Naive thymus-derived CD4-positive, alpha-beta T cell (primary cell): ENCODE data around the gene MED13L. TPM values are rescaled to one million over a fixed set of nuclear protein-coding genes. Genes with fewer than 3 reads are reported as not detected.

Experiments used
- ATAC-seq: fragments of 150-1000 bp; cut with Tn5 transposase; 2 replicates; pipeline ENCODE4 v1.10.0; 2021; ENCODE audit warnings: mild to moderate bottlenecking, moderate library complexity
- CTCF ChIA-PET: fragments of 350-600 bp; sonication (Branson Sonifier 250); formaldehyde crosslinking; loops from one replicate; lab custom pipeline; 2021; ENCODE audit warnings: antibody characterized with exemption; lab: Charles Lee
- POLR2A ChIA-PET: fragments of 350-600 bp; sonication (Branson Sonifier 250); formaldehyde crosslinking; loops from one replicate; lab custom pipeline; 2021; ENCODE audit warnings: antibody characterized with exemption, inconsistent platforms; lab: Charles Lee
- DNase-seq, 9 donors: peaks; one replicate each; pipeline versions ENCODE4 v3.0.0 to v3.0.0-alpha.2; 2020 to 2022; ENCODE audit warnings: mixed read lengths in 1 of 9
- H3K27ac ChIP-seq: one replicate; pipeline ENCODE4 v1.7.0; 2013; ENCODE audit warnings: mild to moderate bottlenecking, low read depth, low read length, moderate library complexity
- H3K27me3 ChIP-seq, 2 donors: one replicate each; pipeline ENCODE4 v1.7.0; 2013; ENCODE audit warnings: low read length in 2 of 2, mild to moderate bottlenecking in 2 of 2, moderate library complexity in 2 of 2; ENCODE audit not compliant: control insufficient read depth in 2 of 2, insufficient read depth in 2 of 2
- H3K36me3 ChIP-seq, 3 experiments: 1 replicate in 2 of 3; 2 replicates in 1 of 3; pipeline ENCODE4 v1.7.0; 2013; ENCODE audit warnings: low read length in 3 of 3, mild to moderate bottlenecking in 3 of 3, moderate library complexity in 1 of 3; ENCODE audit not compliant: insufficient read depth in 3 of 3, control insufficient read depth in 2 of 3
- H3K4me1 ChIP-seq, 2 donors: one replicate each; pipeline ENCODE4 v1.7.0; 2013; ENCODE audit warnings: low read length in 2 of 2, mild to moderate bottlenecking in 2 of 2, moderate library complexity in 1 of 2; ENCODE audit not compliant: control insufficient read depth in 2 of 2, insufficient read depth in 2 of 2
- H3K4me3 ChIP-seq: 2 replicates; pipeline ENCODE4 v1.7.0; 2013; ENCODE audit warnings: mild to moderate bottlenecking, low read length
- H3K9me3 ChIP-seq, 3 experiments: 1 replicate in 2 of 3; 2 replicates in 1 of 3; pipeline ENCODE4 v1.7.0; 2013; ENCODE audit warnings: low read length in 3 of 3; ENCODE audit not compliant: control insufficient read depth in 2 of 3
- H3K27ac Mint-ChIP-seq, 9 donors: one replicate each; pipeline ENCODE4 v1.8.0; 2020 to 2022; ENCODE audit warnings: mixed read lengths in 9 of 9, mild to moderate bottlenecking in 8 of 9, moderate library complexity in 5 of 9, inconsistent platforms in 2 of 9
- H3K27me3 Mint-ChIP-seq, 5 donors: one replicate each; pipeline ENCODE4 v1.8.0; 2021 to 2022; ENCODE audit warnings: mixed read lengths in 5 of 5, mild to moderate bottlenecking in 1 of 5
- H3K36me3 Mint-ChIP-seq, 5 donors: one replicate each; pipeline ENCODE4 v1.8.0; 2020 to 2022; ENCODE audit warnings: mixed read lengths in 5 of 5, mild to moderate bottlenecking in 3 of 5, inconsistent platforms in 1 of 5
- H3K4me1 Mint-ChIP-seq, 7 donors: one replicate each; pipeline ENCODE4 v1.8.0; 2020 to 2022; ENCODE audit warnings: mixed read lengths in 7 of 7, mild to moderate bottlenecking in 3 of 7, inconsistent platforms in 1 of 7
- H3K4me3 Mint-ChIP-seq, 10 donors: one replicate each; pipeline ENCODE4 v1.8.0; 2020 to 2022; ENCODE audit warnings: mild to moderate bottlenecking in 10 of 10, mixed read lengths in 10 of 10, moderate library complexity in 6 of 10, inconsistent platforms in 2 of 10
- H3K9me3 Mint-ChIP-seq, 11 donors: one replicate each; pipeline ENCODE4 v1.8.0; 2020 to 2022; ENCODE audit warnings: mixed read lengths in 11 of 11, mild to moderate bottlenecking in 4 of 11, inconsistent platforms in 1 of 11, moderate library complexity in 1 of 11
- intact Hi-C, 2 donors: fragments of 100-400 bp; cut with micrococcal nuclease; formaldehyde crosslinking; loops; one replicate each; pipeline ENCODE4 v1.15.1; 2023
- polyA plus RNA-seq, 2 donors: library from polyadenylated mRNA; unstranded; fragments of 300-500 nt; fragmentation: Illumina TruSeq; gene quantifications; one replicate each; pipeline ENCODE4 v1.2.3, GENCODE V29; 2021
- total RNA-seq, 6 experiments: library from RNA in 5 of 6; stranded (reverse) in 5 of 6; gene quantifications; 1 replicate in 5 of 6; 2 replicates in 1 of 6; pipeline ENCODE4 v1.2.3 and lab custom pipeline; 2021 to 2026

The MED13L gene
- total and polyA plus RNA-seq, 7 experiments from 2014 or later: 8.3 to 283 (median 155) TPM

DNA sequence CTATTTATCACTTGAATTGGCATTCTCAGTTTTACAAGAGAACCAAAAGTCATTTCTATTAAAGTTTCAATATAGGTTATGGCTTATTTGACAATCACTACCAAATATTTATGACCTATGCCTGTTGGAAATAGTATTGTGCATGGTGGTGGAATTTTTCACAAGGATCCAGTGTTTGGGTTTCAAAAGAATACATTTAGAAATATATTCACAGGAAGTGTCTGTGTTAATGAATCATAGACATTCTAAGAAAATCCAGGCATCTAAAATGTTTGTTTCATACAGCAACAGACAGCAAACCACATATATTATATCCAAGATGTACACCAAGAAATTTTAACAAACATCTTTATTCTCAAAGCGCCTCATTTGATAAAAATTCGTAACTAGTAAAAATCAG is 92.7 kb downstream of the MED13L start:
- Mint-ChIP-seq H3K9me3 (no peaks in the 10 kb centered on the region), H3K27me3 (no peaks in the 10 kb centered on the region), H3K27ac (no peak overlapping the region), H3K4me3 (peak overlapping the region in 2 of 10 donors; percentile 14 to 41), H3K4me1 (peaks cover 56 to 100% (median 86%) of the 10 kb centered on the region in 7 donors), H3K36me3 (peaks cover 0 to 6% (median 0%) of the 10 kb centered on the region in 5 donors)
- Histone ChIP-seq H3K9me3 (no peaks in the 10 kb centered on the region), H3K4me3 (no peak overlapping the region), H3K27me3 (no peaks in the 10 kb centered on the region), H3K27ac (no peak overlapping the region), H3K36me3 (no peaks in the 10 kb centered on the region), H3K4me1 (peaks cover 0 to 26% of the 10 kb centered on the region in 2 donors)
- ATAC-seq (no peak), DNase-seq (no peak)
- intact Hi-C loops: no loop called here
- POLR2A ChIA-PET: no interaction called here
- CTCF ChIA-PET: no interaction called here

- Mint-ChIP-seq H3K4me1 (peaks cover 52 to 99% (median 83%) of the 10 kb centered on the region in 7 donors), H3K9me3 (no peaks in the 10 kb centered on the region), H3K4me3 (peak overlapping the region in 2 of 10 donors; percentile 16 to 17), H3K27ac (peak overlapping the region in 2 of 9 donors; percentile 30 to 34), H3K27me3 (no peaks in the 10 kb centered on the region), H3K36me3 (peaks cover 0 to 3% (median 0%) of the 10 kb centered on the region in 5 donors)
- ATAC-seq (no peak), DNase-seq (no peak)
- no peaks in the 10 kb centered on the region for H3K27me3 ChIP-seq
- H3K4me3 ChIP-seq: no peak overlapping the region
- CTCF ChIA-PET: interaction anchor here (0.7 kb wide), 1 partner anchor 952 kb away, joined by 3 read pairs; no protein-coding TSS in a partner anchor
- H3K4me1 ChIP-seq: peaks cover 0 to 26% of the 10 kb centered on the region in 2 donors
- H3K27ac ChIP-seq: no peak overlapping the region
- H3K9me3 ChIP-seq: no peaks in the 10 kb centered on the region
- POLR2A ChIA-PET: no interaction called here
- intact Hi-C loops: no loop called here
- no peaks in the 10 kb centered on the region for H3K36me3 ChIP-seq
Measured at GRCh38 chr12:116183741-116184141, 93.8 kb downstream of the MED13L start.

DNA sequence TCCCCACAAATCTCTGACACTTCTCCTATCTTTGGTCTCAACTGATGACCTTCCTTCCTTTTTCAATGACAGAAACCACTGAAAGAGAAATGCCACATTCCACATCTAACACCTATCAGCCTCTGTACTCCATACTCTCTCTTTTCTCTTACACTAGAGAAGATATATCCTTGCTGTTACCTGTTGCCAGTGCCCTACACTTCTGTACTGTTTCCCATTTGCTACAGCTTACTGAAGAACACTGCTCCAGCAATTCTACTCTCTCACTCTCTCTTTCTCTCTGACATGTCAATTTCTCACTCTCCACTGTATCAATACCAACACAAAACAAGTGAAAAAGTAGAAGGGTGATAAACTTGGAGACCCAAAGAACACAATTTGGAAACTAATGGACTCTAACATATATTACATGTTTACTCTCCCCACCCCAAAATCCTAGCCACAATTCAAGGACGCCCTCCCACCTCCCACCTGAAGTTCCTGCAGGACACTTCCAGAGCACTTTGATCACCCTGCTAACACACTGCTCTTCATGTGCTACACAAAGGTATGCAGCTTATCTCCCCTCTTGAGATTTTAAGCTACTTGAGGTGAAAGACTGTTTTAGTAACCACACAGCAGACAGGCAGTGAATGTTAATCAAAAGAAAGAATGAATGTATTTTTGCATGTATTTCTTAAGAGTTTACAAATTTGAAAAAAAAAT is 95.0 kb downstream of the MED13L start:
- peaks cover 0 to 19% of the 10 kb centered on the region in 2 donors for H3K4me1 ChIP-seq
- H3K4me3 Mint-ChIP-seq: peak overlapping the region in 6 of 10 donors; percentile 1 to 19 (median 11)
- H3K4me1 Mint-ChIP-seq: peaks cover 43 to 99% (median 78%) of the 10 kb centered on the region in 7 donors
- no peaks in the 10 kb centered on the region for H3K9me3 Mint-ChIP-seq
- no peak overlapping the region for H3K4me3 ChIP-seq
- H3K36me3 Mint-ChIP-seq: peaks cover 0 to 3% (median 0%) of the 10 kb centered on the region in 5 donors
- no peaks in the 10 kb centered on the region for H3K27me3 Mint-ChIP-seq
- no peaks in the 10 kb centered on the region for H3K36me3 ChIP-seq
- no peak overlapping the region for H3K27ac ChIP-seq
- peak overlapping the region in 8 of 9 donors; percentile 3 to 66 (median 18) for H3K27ac Mint-ChIP-seq
- H3K9me3 ChIP-seq: no peaks in the 10 kb centered on the region
- H3K27me3 ChIP-seq: no peaks in the 10 kb centered on the region
- CTCF ChIA-PET: no interaction called here
- POLR2A ChIA-PET: no interaction called here
- ATAC-seq: no peak
- no peak for DNase-seq
- intact Hi-C loops: no loop called here

DNA sequence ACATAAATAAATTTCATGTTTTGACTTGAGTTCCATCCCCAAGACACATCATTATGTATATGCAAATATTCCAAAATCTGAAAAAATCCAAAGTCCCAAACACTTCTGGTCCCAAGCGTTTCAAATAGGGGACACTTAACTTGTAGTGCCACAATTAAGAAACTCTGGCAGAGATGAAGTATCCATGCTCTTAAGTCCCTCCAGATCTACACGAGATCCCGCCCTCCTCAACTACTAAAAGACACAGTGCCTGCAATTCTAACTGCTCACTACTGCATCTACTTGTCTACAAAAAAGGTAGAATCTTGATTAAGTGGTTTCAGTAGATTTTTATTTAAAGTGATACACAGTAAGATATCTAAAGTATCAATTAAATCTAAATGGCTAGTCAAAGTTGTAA is 97.0 kb downstream of the MED13L start:
- peak overlapping the region in 1 of 9 donors; percentile 32 for H3K27ac Mint-ChIP-seq
- POLR2A ChIA-PET: no interaction called here

GRCh38 chr12:116179384-116179783 is 98.1 kb downstream of the MED13L start:
- H3K36me3 Mint-ChIP-seq: peaks cover 0 to 9% (median 0%) of the 10 kb centered on the region in 5 donors
- ATAC-seq: no peak
- POLR2A ChIA-PET: no interaction called here
- H3K4me1 Mint-ChIP-seq: peaks cover 43 to 99% (median 76%) of the 10 kb centered on the region in 7 donors
- Histone ChIP-seq H3K27ac (no peak overlapping the region), H3K4me1 (peaks cover 0 to 13% of the 10 kb centered on the region in 2 donors), H3K4me3 (no peak overlapping the region), H3K9me3 (no peaks in the 10 kb centered on the region), H3K27me3 (no peaks in the 10 kb centered on the region), H3K36me3 (no peaks in the 10 kb centered on the region)
- H3K9me3 Mint-ChIP-seq: peaks cover 0 to 2% (median 0%) of the 10 kb centered on the region in 11 donors
- no peak for DNase-seq
- no peak overlapping the region for H3K4me3 Mint-ChIP-seq
- H3K27ac Mint-ChIP-seq: no peak overlapping the region
- CTCF ChIA-PET: interaction anchor here (1.0 kb wide), 1 partner anchor 56 kb away, joined by 3 read pairs; no protein-coding TSS in a partner anchor
- no peaks in the 10 kb centered on the region for H3K27me3 Mint-ChIP-seq
- intact Hi-C loops: no loop called here

More for the DNA sequence above, 97.0 kb downstream of the MED13L start:
- Histone ChIP-seq H3K9me3 (no peaks in the 10 kb centered on the region), H3K27me3 (no peaks in the 10 kb centered on the region), H3K36me3 (no peaks in the 10 kb centered on the region), H3K27ac (no peak overlapping the region), H3K4me3 (no peak overlapping the region), H3K4me1 (peaks cover 0 to 13% of the 10 kb centered on the region in 2 donors)
- peaks cover 0 to 9% (median 0%) of the 10 kb centered on the region in 5 donors for H3K36me3 Mint-ChIP-seq
- ATAC-seq: no peak
- intact Hi-C loops: no loop called here
- peaks cover 0 to 2% (median 0%) of the 10 kb centered on the region in 11 donors for H3K9me3 Mint-ChIP-seq
- H3K4me1 Mint-ChIP-seq: peaks cover 38 to 99% (median 76%) of the 10 kb centered on the region in 7 donors
- CTCF ChIA-PET: no interaction called here
- H3K4me3 Mint-ChIP-seq: peak overlapping the region in 1 of 10 donors; percentile 3
- DNase-seq: no peak
- no peaks in the 10 kb centered on the region for H3K27me3 Mint-ChIP-seq

DNA sequence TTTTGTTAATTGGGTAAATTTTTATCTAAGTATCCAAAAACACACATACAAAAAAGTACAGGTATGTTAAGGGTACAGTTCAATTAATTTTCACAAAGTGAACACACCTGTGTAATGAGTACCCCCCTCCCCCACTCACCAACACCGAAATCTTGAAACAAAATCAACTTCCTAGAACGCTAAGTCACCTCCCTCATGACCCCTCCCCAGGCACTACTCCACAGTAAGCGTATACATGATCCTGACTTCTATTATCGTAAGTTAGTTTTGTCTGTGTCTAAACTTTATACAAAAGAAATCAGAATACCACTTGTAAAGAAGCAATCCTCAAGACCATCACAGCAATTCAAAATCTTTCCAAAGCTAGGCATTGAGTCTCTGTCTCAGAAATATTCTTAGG is 100.5 kb downstream of the MED13L start:
- H3K4me1 Mint-ChIP-seq: peaks cover 45 to 99% (median 79%) of the 10 kb centered on the region in 7 donors
- H3K9me3 ChIP-seq: no peaks in the 10 kb centered on the region
- no peak overlapping the region for H3K27ac ChIP-seq
- peak overlapping the region in 4 of 9 donors; percentile 1 to 49 (median 28) for H3K27ac Mint-ChIP-seq
- POLR2A ChIA-PET: no interaction called here
- ATAC-seq (no peak), DNase-seq (no peak)
- H3K4me1 ChIP-seq: peaks cover 3 to 9% of the 10 kb centered on the region in 2 donors
- CTCF ChIA-PET: interaction anchor here (0.6 kb wide), 2 partner anchors 93 to 978 kb away, joined by 3 to 4 read pairs; no protein-coding TSS in a partner anchor
- H3K9me3 Mint-ChIP-seq: peaks cover 0 to 2% (median 0%) of the 10 kb centered on the region in 11 donors
- intact Hi-C loops: loop anchor here in 1 of 2 donors (1.0 kb wide), 1 partner anchor 10 kb away; no protein-coding TSS in a partner anchor
- H3K4me3 Mint-ChIP-seq: peak overlapping the region in 2 of 10 donors; percentile 23 to 68
- no peaks in the 10 kb centered on the region for H3K27me3 ChIP-seq
- peaks cover 0 to 9% (median 0%) of the 10 kb centered on the region in 5 donors for H3K36me3 Mint-ChIP-seq
- H3K4me3 ChIP-seq: no peak overlapping the region
- no peaks in the 10 kb centered on the region for H3K27me3 Mint-ChIP-seq
- H3K36me3 ChIP-seq: no peaks in the 10 kb centered on the region
